Measurements from ENCODE around the gene TRIM29.

- TF ChIP-seq REST (IDR thresholded peaks at IDR 0.05; ENCODE audit: low read depth, low read length) (no peak), TAF1 (IDR thresholded peaks at IDR 0.05; ENCODE audit: borderline replicate concordance, low read depth, low read length) (no peak), KDM1A (IDR thresholded peaks at IDR 0.05; ENCODE audit: borderline replicate concordance) (no peak)
Observed at GRCh38 chr11:120117991-120118390, 19.9 kb downstream of the TRIM29 start.
